ENCODE data around the gene HOMER1.
A peak's percentile ranks its signal among the peaks of the same experiment; 100 is the strongest.

Gene HOMER1, protein sequence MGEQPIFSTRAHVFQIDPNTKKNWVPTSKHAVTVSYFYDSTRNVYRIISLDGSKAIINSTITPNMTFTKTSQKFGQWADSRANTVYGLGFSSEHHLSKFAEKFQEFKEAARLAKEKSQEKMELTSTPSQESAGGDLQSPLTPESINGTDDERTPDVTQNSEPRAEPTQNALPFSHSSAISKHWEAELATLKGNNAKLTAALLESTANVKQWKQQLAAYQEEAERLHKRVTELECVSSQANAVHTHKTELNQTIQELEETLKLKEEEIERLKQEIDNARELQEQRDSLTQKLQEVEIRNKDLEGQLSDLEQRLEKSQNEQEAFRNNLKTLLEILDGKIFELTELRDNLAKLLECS

DNA sequence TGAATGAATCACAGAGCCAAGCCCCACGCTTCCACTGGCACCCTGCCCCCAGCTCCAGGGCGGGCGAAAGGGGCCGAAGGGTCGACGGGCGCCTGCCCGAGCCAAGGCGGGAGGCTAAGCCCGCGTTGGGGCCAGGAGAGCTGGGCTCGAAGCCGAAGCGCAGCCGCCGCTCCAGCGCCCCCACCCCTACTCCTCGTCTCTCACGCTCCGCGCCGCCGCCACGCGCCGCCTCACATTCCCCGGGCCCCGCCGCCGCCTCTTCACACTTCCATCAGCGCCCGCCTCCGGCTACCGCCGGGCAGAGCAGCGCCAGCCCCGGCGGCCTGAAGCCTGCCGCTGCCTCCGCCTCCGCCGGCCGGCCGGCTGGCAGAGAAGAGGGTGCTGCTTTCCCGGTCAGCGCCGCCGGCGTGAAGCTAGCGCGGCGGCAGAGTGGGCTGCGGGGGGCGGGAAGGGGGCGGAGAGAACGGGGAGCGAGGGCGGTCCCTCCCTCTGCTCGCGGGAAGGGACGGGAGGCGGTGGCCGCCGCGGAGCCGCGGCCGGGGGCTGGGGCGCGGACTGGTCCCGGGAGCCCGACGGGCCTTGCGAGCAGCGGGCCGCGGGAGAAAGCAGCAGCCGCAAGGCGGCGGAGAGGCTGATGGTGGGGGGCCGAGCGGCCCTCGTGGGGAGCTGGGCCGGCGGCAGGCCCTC, at the start of gene HOMER1:
Gene HOMER1, minus strand, starts transcription at position 431 of the 687 bp plus-strand sequence. CDS start 1,360 bp downstream, outside the sequence.
- DNase-seq: no peak

DNA sequence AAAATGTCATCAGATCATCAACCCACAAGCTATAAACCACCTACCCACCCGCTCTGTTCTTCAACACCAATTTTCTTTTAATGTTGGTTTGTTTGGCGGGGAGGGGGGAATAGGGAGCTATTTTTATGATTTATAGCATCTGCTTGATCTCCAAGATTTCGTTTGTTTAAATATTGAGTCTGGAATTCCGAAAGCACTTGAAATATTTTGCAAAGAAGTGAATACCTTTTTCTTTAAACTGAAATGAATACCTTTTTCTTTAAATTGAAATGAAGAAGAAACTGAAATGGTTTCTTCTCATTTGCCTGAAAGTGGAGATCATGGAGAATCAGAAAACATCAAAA, 49.3 kb upstream of the HOMER1 start:
- no peak for DNase-seq

- no peak for DNase-seq
Measured at GRCh38 chr5:79562351-79563246, 48.7 kb upstream of the HOMER1 start.

GRCh38 chr5:79561525-79561893, 47.6 kb upstream of the HOMER1 start:
- no peak for DNase-seq

DNA sequence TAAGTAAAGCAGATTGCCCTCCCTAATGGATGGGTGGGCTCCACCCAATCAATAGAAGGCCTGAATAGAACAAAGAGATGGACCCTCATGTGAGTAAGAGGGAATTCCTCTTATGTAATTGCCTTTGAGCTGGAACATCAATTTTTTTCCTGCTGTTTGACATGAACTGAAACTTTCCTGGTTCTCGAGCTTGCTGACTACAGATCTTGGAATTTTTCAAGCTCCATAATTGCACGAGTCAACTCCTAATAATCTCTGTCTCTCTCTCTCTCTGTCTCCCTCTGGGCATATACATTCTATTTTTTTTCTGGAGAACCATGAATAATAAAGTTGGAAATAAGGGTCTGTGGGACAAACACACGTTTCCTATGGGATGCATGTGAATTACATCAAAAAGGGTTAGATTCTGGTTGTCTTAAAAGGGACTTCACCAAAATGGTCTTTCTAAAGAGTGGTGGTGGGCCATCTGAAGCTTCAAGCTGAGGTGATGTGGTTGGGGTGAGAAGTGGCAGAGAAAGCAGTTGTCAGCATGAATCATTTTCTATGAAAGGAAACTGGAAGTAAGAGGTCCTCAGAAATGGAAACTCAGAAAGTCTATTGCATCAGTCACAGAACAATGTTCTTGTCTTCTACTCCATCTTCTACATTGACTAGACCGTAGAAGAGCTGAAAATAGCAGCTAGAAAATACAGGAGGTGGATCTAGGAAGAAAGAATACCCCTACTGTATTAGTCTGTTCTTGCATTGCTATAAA, 47.0 kb upstream of the HOMER1 start:
- no peak for DNase-seq

DNA sequence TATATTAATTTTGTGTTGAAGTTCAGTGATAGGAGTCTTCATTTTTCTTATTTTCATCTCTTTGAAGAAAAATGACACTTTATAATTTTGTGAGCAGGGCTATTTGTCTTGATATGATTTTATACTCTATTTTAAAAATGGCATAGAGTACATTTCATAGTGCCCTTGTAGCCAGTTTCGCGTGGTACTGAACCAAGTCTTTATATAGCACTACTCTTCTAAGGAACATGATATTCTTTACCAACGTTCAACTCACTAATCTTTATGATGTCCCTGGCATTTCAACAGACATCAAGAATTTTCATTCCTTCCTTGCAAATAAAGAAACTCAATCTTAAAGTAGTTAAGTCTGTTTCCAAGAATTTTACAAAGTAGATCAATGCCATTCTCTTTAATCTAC, 41.5 kb upstream of the HOMER1 start:
- no peak for DNase-seq

GRCh38 chr5:79552984-79553383, 39.0 kb upstream of the HOMER1 start:
- no peak for DNase-seq

DNA sequence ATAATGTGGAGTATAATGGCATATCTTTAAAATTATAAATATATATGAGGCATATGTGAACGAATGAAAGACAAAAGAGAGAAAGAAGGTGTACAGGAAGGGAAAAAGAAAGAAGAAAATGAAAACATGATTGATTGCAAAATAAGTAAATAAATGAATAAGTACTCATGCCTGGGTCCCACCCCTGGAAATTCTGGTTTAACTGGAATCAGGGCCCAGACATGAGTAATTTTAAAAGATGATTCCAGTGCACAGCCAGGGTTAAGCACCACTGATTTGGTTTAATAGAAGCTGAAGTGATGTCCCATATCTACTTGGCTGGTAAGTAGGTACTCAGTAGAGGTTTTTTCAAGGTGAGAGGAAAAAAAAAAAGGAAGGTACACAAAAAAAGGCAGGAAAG, 34.0 kb upstream of the HOMER1 start:
- DNase-seq: no peak

- DNase-seq: no peak
Measured at GRCh38 chr5:79547429-79547822, 33.5 kb upstream of the HOMER1 start.

- no peak for DNase-seq
Measured at GRCh38 chr5:79546782-79547428, 33.0 kb upstream of the HOMER1 start.

DNA sequence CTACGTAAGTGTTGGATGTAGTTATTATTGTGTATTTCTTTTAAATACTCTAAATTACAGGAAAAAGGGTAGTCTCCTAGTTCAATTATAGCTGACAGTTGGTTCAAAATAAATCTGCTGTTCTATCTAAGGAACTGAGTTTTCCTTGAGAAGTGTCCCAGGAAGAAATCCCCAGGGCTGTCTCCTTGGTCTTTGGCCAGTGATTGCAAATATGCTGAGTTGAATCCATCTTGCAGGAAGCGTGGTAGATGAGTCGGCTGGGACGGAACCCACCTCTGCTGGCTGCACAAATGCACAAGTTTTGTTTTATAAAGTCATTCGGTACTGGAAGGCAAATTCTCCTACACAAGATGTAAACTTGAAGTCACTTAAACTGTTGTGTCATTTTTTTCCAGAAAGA, 30.2 kb upstream of the HOMER1 start:
- no peak for DNase-seq

GRCh38 chr5:79540939-79541338, 27.0 kb upstream of the HOMER1 start:
- DNase-seq: no peak

DNA sequence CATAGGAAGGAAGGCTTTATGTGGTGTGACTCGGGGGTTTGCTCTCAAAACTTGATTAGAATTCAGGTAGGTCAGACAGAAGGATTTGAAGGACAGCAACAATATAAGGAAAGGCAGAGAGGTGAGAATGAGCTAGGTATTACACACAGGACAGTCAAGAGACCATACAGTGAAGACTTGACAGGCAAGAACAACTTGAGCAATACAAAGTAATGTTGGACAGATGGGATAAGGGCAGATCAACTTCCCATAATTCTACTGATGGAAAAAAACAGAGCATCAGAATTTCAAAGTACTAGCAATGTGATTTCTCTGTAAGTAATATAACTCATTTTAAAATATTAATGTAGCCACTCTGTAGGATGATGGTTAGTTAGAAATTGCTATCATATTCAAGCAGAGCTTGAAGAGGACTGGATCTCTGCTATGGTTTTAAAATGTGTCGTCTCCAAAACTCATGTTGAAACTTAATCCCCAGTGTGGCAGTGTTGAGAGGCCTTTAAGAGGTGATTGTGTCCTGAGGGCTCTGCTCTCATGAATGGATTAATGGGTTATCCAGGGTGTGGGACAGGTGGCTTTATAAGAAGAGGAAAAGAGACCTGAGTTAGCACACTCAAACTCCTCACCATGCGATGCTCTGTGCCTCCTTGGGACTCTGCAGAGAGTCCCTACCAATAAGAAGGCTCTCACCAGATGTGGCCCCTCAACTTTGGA, 22.4 kb upstream of the HOMER1 start:
- peak; percentile 35 for DNase-seq

DNA sequence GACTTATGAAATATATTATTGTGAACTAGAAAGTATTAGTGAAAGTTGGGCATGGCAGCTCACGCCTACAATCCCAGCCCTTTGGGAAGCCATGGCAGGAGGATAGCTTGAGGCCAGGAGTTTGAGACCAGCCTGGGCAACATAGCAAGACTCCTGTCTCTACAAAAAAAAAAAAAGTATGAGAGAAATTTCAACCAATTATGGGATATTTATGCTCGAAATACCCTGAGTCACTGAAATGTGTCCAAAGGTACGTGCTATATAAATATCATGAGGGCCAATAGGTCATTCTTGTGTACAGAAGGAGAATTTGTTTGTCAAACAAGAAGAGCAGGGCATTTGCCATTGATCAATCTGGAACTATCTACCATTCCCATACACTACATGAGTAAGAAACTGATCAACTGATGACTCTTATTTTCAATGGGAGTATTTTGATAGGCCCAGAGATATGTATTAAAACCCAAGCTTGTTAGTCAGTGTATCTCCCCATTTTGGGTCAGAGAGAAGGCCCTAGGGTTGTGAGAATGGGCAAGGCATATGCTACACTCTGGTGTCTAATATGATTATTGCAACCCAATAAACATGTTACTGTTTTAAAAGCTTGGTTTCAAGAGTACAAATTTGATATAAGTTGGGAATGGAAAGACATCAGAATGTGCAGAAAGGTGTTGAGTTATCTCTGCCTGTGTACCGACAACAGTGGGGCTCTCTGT, 21.7 kb upstream of the HOMER1 start:
- DNase-seq: no peak

DNA sequence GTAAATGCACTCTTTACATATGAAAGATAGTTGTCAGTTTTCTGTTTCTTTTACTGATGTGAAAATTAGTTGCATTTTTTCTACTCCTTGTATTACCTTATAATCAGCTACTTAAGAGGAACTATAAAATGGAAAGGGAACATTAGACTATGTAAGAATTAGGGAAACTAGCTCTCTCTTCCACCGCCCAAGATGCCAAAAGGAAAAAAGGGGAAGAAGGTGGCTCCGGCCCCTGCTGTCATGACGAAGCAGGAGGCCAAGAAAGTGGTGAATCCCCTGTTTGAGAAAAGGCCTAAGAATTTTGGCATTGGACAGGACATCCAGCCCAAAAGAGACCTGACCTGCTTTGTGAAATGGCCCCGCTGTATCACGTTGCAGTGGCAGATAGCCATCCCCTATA, 15.2 kb upstream of the HOMER1 start:
- no peak for DNase-seq

- no peak for DNase-seq
Measured at GRCh38 chr5:79527431-79527830, 13.5 kb upstream of the HOMER1 start.

GRCh38 chr5:79526928-79527327, 13.0 kb upstream of the HOMER1 start:
- no peak for DNase-seq

- DNase-seq: no peak
Measured at GRCh38 chr5:79526493-79526892, 12.6 kb upstream of the HOMER1 start.

- no peak for DNase-seq
Measured at GRCh38 chr5:79521156-79521555, 7.2 kb upstream of the HOMER1 start.

DNA sequence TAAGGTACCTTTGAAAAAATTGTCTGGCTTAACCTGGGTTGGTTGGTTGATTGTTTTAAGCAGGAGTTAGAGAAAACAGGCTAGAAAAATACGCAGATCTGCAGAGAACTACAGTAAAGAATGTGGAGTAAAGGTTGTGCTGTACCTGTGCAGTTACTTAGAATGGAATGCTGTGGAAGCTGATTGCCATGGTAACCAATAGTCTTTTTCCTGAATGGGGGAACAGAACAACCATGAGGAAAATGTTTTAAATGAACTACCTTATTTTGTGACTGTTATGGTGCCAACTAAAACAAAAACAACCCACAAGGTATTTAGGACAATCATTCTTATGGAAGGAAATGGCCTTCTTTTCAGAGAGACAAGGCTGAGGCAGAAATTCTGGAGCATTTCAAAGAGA, 4.8 kb upstream of the HOMER1 start:
- no peak for DNase-seq

GRCh38 chr5:79517601-79518000, 3.7 kb upstream of the HOMER1 start:
- DNase-seq: no peak
